Measurements from ENCODE around the gene MED27. TPM values are rescaled to one million over a fixed set of nuclear protein-coding genes. Genes with fewer than 3 reads are reported as not detected.

The MED27 gene
- polyA plus RNA-seq, 5 donors, result 14.5 to 18.9 (median 15.5) TPM

DNA sequence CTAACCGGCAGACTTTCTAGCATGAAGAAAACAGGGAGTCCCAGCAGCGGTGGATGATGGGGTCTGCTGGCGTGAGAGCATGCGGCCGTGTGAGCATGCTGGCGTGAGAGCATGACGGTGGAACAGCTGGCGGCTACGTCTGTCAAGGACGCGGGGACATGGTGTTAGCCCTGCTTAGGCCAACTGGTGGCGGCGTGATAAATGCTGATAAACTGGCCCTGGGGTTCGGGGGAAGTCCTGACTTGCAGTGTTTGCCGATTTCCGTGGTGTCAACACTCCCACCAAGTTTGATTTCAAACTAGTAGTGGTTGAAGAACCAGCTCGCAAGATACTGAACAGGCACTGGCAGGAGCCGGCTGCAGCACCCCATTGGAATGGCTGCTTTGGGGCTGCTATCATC lies 217.4 kb downstream of the MED27 start:
- no peak for DNase-seq

DNA sequence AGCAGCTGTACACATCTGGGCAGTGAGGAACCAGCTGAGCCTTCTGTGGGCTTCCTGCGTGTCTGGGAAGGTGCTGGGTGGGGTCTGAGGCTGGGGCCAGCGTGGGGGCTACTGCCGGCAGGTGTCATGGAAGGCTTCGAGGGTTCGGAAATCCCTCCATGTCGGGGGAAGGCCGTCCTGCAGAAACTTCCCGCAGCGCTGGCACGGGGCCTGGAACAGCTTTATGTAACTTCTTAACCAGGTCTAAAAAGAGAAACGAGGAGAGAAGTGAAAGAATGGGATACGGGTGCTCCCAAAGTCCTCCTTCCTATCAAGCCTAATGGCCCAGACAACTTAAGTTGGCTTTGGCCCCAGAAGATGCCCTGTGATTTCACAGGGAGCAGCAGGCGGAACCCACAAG lies 219.2 kb downstream of the MED27 start:
- no peak for DNase-seq

DNA sequence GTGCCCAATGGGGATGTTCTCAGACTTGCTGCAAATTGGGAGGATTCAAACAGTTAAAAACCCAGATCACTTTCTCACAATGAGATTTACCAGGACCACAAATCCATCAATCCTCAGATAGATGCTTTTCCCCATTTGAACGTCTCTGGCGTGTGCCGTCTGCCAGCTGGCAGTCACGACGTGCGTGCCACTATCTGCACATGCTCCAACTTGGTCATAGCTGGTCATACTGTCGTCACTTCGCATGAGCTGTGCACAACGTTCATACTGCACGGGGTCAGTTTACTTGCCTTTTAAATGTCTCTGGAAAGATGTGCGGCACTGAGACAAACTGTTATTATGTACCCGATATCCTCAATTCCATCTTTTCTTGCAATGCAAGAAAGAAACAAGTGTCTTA lies 221.5 kb downstream of the MED27 start:
- DNase-seq, result no peak

DNA sequence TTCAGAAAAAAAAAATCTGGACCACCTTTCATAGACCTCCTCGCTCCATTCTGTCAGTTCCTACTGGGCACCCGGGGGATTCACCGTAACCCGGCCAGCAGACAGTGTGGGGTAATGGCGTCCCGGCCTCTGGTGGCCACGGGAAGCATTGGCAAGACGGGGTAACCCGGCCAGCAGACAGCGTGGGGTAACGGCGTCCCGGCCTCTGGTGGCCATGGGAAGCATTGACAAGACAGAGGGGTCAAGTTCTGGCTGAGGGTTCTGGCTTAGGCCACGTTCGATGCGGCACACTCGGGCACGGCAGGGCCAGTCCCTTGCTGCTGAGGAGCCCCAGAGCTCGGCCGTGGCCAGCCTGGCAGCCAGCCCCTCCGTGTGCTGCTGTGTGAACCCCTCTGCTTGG lies 223.6 kb downstream of the MED27 start:
- DNase-seq, result no peak

DNA sequence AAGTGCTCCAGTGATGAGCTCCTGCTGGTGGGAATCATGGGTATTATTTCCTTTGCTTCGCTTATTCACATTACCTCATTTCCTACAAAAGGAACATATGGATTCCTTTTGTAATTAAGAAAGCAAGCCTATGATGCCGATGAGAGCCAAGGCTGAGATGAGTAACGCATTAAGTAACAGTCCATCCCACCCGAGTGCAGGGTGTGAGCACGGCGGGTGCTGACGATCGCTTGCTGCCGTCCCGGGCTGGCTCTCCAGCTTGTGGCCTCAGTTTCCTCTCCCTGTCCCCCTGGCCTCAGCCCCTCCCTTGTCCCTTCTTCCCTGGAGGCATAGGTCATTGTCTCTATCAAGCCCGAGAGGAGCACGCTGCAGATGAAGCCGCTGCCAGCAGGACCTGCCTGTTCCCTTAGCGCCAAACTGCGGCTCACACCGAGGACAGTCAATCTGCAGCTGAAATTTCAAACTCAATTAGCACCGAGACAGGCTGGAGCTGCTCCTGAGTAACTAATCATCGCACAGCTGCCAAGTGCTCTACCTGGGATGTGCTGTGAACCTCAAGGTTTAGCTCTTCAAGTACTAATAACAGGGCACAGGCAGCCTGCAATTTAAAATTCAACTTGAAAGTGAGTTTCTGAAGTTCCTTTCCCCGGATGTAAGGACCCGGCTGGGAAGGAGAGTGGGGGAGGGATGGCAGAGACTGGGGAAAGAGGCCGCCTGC lies 224.6 kb downstream of the MED27 start:
- no peak for DNase-seq

DNA sequence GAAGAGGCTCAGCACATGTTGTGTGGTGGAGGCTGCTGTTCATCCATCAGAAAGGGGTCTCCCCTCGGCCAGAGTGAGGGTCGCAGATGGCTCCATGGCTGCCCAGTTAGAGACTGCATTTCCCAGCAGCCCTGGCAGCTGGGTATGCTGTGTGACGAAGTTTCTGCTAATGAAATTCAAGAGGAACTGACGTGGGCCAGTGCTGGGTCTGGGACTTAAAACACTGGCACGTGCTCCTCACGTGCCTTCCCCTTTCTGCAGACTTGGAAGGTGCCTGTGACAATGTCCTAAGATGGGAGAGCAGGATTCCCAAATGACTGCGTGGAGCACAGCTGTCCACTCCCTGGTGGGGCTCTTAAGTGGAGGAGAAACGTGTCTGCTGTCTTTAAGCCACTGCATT lies 225.3 kb downstream of the MED27 start:
- DNase-seq, result no peak

DNA sequence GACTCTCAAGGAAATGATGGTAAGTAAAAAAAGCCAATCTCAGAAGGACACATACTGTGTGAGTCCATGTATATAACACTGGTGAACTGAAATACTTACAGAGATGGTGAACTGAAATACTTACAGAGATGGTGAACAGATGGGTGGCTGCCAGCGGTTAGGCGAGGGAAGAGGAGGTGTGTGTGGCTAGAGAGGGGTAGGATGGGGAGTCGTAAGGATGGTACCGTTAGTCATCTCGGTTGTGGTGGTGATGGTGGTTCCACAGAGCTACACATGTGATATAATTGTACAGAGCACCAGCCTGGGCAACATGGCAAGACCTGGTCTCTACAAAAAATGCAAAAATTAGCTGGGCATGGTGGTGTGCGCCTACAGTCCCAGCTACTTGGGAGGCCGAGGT lies 226.2 kb downstream of the MED27 start:
- no peak for DNase-seq

DNA sequence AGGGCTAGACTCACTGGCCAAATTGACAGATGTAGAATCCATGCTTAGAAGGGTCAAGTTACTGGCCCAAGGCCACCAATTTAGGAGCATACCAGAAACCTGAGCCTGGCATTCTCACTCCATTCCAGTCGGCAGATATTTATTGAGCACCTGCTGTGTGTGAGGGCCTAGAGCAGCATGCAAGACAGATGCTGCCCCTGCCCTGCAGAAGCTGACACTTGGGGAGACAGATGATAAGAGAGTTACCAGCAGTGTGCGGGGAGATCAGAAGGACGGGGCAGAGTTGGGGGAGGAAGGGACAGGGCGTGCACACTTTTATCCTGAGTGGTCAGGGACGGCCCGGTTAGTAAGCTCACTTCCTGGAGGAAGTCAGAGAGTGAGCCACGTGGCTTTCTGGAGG lies 228.3 kb downstream of the MED27 start:
- no peak for DNase-seq

DNA sequence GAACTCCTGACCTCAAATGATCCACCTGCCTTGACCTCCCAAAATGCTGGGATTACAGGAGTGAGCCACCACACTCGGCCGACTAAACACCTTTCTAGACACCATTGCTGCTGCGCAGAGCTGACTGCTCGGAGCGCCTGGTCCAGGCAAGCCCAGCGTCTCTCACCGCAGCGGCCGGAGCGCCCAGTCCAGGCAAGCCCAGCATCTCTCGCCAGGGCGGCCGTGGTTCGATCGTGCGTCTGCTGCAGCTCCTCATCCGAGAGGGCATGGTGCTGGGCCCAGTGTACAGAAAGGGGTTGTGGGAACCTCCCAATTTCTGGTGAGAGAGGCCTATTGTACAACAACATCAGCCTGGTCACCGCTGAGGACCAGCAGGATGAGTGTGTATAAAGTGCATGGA lies 230.3 kb downstream of the MED27 start:
- DNase-seq, result no peak

DNA sequence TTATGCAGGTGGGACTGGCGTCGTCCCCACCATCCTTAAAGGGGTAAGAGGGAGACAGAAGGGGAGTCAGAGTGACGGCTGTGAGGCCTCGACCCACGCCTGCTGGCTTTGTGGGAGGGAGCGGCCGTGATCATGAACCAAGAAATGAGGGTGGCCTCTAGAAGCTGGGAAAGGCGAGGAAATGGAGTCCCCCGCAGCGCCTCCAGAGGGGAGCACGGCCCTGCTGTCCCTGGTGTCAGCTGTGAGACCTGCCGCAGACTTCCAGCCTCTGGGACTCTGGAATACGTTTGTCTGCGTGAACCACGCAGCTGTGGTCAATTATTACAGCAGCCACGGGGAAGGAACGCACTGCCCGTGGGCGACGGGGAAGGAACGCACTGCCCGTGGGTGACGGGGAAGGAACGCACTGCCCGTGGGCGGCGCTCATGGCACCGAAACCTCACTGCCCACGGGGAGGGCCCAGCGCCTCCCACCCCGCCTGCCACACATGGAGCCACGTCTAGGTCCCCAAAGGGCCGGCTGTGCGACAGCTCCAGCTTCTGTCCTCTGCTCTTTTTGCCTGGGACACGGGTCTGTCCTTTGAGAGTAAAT lies 231.0 kb downstream of the MED27 start:
- DNase-seq, result no peak

DNA sequence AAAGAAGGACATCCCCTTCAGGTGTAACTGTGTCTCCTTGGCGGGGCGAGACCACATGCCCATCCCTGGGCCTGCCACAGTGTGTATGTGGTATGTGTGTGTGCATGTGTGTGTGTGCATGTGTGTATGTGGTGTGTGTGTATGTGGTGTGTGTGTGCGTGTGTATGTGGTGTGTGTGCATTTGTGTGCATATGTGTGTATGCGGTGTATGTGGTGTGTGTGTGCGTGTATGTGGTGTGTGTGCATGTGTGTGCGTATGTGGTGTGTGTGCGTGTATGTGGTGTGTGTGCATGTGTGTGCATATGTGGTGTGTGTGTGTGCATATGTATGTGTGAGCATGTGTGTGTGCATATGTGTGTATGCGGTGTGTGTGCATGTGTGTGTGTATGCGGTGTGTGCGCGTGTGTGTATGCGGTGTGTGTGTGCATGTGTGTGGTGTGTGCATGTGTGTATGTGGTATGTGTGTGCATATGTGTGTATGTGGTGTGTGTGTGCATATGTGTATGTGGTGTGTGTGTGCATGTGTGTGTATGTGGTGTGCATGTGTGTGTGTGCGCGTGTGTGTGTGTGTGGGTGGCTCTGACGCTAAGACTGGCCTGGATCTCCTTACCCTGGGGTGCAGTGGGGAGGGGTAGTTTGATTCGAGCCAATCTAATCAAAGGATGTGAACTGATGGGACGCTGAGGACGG lies 231.9 kb downstream of the MED27 start:
- no peak for DNase-seq

DNA sequence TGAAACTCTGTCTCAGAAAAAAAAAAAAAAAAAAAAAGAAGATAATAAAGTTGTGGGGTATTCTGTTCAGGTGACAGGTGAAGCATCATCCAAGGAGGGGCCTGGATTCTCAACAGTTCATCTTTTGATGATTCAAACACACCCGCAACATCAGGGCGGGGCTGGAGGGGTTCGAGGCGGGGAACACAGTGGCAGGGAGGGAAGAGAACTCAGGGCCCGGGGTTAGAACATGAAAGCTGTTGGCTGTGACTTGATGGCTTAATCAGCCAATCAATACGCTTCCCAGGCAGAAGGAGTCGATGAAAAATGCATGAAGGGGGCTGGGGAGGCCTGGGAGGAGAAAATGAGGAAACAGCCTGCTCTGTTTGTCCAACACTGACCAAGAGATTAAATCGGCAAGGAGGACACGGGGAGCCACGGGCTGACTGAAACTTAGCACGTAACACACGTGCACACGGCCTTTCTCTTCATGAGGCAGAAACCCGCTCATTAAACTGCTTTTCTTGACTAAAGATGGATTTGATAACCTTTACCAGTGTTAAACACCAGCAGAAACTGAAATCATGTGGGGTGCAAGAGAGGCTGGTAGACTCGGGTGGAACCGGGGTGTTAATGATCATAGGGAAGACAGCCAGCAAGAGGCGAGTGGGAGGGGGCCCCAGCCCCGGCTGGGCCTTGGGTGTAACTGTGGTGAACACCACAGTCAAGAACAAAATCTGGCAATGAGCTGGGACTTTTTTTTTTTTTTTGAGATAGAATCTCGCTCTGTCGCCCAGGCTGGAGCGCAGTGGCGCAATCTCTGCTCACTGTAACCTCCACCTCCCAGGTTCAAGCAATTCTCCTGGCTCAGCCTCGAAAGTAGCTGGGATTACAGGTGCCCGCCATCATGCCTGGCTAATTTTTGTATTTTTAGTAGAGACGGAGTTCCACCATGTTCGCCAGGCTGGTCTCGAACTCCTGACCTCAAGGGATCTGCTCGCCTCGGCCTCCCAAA lies 234.1 kb downstream of the MED27 start:
- no peak for DNase-seq

DNA sequence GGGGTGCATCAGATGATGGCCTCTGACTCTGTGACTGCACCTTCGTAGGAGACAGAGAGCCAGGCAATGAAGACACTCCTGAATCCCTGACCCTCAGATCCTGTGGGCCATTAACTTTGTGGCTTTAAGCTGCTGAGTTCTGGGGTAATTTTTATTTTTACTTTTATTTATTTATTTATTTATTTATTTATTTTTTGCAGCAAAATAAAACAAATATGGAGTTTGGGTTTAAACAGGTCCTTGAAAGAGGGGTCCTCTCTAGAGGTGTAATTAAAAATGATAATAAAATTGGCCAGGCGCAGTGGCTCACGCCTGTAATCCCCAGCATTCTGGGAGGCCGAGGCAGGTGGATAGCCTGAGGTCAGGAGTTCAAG lies 234.9 kb downstream of the MED27 start:
- no peak for DNase-seq

DNA sequence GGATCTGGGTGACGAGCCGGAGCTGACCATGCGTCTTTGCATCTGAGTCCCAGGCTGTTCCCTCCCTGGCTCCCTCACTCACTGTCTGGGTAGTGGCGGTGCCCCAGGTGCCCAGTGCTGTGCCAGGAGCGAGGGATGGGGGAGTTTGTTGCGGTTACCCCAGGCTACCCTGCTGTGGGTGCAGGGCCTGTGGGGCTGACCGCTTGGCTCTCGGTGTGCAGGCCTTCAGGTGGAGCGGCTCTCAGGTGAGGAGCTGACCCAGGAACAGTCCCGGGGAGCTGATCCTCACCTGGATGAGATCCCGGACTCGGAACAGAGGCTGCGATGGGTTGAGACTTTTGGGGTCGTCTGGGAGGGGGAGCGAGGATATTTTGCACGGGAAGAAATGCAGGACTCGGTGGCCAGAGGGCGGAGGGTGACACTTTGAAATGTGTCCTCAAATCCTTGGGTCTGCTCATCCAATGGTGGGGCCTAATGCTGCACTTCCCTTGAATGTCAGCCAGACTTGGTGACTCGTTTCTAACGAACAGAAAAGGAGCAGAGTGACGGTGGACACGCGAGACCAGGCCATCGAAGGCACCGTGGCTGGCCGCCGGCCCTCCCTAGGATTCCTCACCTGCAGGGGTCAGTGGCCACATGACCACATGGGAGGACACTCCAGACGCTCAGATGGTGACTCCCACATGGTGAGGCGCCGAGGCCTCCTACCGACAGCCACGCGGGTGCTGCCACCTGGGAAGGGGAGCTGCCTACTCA lies 235.5 kb downstream of the MED27 start:
- DNase-seq, result no peak

DNA sequence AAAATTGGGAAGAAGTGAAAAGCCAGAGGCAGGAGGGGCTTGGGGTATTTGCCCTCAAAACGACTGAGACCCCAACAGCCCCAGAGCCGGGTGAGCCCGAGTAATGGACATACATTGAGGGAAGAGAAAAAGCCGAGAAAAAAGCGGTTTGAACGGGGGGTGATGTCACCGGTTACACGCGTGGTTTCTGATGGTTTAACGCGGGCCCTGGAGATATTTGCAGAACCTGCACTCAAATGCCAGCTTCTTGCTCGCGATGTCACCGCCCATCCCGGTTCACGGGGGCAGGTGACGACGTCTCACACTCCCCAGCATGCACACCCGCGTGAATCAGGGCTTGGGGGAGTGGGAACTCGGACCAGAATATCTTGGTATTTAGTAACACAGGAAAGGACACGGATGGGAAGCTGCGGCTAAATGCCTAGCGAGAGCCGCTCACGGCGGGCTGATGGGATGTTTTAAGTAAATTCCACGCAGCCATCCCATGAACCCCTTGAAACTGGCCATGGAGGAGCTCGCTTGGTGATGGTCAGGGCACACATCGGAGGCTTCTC lies 237.8 kb downstream of the MED27 start:
- DNase-seq, result no peak

DNA sequence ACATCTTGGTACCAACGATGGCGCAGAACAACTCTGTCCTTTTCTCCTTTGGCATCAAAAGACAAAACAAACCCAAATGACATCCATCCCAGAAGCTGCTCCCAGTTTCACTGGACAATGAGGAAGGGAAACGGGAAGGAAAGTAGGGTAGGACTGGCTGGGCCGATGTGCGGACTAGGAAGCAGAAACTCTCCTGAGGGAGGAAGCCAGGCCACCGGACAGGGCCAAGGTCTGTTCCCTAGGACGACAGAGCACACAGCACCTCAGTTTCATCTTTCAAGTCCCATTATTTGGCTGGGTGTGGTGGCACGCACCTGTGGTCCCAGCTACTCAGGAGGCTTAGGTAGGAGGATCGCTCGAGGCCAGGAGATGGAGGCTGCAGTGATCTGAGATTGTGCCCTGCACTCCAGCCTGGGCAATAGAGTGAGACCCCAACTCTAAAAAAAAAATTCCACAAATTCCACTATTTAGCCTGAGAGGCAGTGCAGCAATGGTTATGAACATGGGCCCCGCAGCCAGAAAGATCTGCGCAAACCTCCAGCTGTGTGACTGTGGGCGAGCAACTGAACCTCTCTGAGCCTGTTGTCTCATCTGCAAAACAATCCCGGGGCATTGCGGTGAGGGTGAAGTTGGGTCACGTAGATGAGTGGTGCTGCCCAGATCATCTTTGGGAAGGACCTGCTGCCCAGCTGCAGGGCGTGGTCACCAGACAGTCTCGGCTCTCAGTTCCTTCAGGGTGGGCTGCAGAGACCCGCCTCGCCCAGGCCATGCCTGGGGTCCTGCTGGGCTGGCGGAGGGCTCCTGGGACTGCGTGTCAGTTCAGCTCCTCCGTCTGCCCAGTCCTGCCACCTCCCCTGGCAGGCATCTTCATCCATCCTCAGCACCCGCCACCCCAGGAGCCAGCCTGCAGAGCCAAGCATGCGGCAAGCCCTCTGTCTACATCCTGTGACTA lies 238.6 kb downstream of the MED27 start:
- no peak for DNase-seq

DNA sequence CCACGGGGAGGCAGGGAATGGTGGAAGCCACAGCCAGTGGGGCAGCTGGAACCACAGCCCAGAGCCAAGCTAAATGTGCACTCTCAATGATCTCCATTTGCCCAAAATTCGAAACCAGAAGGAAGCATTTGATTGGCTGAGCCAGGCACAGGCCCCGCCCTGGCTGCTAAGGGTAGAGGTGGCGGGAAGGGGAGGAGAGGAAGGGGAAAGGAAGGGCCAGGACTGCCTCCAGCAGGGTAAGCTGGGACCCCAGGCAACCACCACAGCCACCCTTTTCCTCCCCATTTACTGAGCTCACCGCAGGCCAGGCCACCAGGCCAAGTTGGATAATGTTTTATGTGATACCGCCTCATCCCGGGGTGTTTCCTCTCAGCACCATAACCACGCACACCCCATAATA lies 239.4 kb downstream of the MED27 start:
- DNase-seq, result no peak

DNA sequence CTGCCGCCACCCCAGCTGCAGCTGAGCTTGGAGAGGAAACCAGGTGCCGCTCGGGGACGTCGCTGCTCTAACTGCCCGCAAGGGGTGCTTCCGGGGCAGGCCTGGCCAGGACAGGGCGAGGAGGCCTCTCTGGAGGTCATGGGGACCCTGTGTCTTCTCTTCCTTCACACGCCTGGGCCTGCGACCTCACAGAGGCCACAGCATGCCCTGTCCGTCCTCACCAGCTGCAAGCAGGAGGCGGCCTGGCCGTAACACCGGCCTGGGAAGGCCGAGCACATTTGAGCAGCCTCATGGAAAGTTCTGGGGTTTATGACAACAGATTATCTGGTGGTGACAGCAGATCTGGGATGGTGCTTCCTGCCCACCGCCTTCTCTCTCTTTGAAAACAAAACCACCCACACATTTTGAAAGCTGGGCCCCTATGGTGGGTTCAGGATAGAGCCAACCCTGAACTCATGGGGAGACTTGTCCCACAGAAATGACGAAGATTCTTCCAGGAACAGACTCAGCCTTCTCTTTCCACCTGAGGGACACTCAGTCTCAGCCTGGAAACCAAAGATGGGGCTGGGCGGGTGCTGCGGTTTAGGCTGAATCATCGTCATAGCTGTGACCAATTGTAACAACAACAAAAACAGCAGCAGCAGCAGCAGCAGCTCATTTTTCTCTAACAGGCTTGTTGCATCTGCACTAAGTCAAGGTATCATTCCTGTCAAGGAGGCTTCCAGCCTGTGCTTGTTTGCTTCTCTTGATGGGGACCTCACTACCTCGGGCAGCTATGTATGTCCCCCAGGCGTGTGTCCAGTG lies 240.2 kb downstream of the MED27 start:
- DNase-seq, result no peak
